ENCODE data around the gene FAM174C. TPM values are rescaled to one million over a fixed set of nuclear protein-coding genes. Genes with fewer than 3 reads are reported as not detected.

FAM174C gene
- total RNA-seq, 2 experiments from 2014 or later: 74.8 to 76.1 TPM

DNA sequence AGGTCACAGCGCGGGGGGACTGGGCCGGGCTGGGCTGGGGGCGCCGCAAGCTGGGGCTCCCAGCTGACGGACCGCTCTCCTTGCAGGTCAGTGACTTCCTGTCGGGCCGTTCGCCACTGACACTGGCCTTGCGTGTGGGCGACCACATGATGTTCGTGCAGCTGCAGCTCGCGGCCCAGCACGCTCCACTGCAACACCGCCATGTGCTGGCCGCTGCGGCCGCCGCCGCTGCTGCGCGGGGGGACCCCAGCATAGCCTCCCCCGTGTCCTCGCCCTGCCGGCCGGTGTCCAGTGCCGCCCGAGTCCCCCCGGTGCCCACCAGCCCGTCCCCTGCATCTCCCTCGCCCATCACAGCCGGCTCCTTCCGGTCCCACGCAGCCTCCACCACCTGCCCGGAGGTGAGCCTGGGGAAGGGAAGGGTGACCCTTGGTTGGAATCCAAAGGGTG lies 21.2 kb upstream of the FAM174C start:
- no peaks in the 10 kb centered on the region for H3K27me3 Mint-ChIP-seq
- peaks cover 31% of the 10 kb centered on the region for H3K4me1 Mint-ChIP-seq (ENCODE audit: low read depth)
- H3K36me3 Mint-ChIP-seq: peaks cover 52% of the 10 kb centered on the region
- no peaks in the 10 kb centered on the region for H3K9me3 Mint-ChIP-seq
- intact Hi-C loops (cut with micrococcal nuclease): no loop called here
- no peak overlapping the region for H3K4me3 Mint-ChIP-seq
- ChIA-PET POLR2A (interaction anchor here (1.6 to 1.9 kb wide), 3 partner anchors 10 to 15 kb away, joined by 5 to 21 read pairs (median 8); partner anchors contain the start of gene CIRBP), CTCF (interaction anchor here (1.2 to 17.9 kb wide), 4 partner anchors 11 to 15 kb away, joined by 3 to 649 read pairs (median 13); partner anchors contain the start of genes ATP5F1D and CIRBP)
- peak overlapping the region; percentile 67 for H3K27ac Mint-ChIP-seq
- no peak for DNase-seq

DNA sequence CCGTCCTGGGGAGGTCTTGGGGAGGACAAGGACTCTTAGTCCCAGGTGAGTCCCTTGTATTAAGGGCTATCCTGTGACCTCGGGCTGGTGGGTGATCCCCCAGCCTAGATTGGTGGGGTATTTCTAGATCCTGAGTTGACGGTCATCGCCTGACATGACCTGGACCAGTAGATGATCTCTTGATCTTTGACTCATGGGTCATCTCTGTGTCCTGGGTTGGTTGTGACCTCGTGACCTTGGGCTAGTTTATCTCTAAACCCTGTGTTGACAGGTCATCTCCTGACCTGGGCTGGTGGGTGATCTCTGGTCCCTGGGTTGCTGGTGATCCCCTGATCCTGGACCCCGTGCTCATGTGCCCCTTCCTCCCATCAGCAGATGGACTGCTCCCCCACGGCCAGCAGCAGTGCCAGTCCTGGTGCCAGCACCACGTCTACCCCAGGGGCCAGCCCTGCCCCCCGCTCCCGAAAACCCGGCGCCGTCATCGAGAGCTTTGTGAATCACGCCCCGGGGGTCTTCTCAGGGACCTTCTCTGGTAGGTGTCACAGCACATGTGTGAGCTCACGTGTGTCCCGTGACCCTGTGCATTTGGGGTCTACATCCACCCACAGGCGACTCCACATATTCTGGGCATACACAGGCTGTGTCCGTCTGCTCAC lies 20.7 kb upstream of the FAM174C start:
- H3K27me3 Mint-ChIP-seq: no peaks in the 10 kb centered on the region
- no peak overlapping the region for H3K4me3 Mint-ChIP-seq
- intact Hi-C loops (cut with micrococcal nuclease): no loop called here
- H3K9me3 Mint-ChIP-seq: no peaks in the 10 kb centered on the region
- POLR2A ChIA-PET: interaction anchor here (1.6 kb wide), 1 partner anchor 14 kb away, joined by 5 read pairs; the partner anchor contains the start of gene CIRBP
- peaks cover 55% of the 10 kb centered on the region for H3K36me3 Mint-ChIP-seq
- H3K4me1 Mint-ChIP-seq (ENCODE audit: low read depth): peaks cover 36% of the 10 kb centered on the region
- peak overlapping the region; percentile 67 for H3K27ac Mint-ChIP-seq
- DNase-seq: no peak
- CTCF ChIA-PET: interaction anchor here (3.5 to 17.9 kb wide), 2 partner anchors 11 to 12 kb away, joined by 19 to 649 read pairs; partner anchors contain the start of gene ATP5F1D

DNA sequence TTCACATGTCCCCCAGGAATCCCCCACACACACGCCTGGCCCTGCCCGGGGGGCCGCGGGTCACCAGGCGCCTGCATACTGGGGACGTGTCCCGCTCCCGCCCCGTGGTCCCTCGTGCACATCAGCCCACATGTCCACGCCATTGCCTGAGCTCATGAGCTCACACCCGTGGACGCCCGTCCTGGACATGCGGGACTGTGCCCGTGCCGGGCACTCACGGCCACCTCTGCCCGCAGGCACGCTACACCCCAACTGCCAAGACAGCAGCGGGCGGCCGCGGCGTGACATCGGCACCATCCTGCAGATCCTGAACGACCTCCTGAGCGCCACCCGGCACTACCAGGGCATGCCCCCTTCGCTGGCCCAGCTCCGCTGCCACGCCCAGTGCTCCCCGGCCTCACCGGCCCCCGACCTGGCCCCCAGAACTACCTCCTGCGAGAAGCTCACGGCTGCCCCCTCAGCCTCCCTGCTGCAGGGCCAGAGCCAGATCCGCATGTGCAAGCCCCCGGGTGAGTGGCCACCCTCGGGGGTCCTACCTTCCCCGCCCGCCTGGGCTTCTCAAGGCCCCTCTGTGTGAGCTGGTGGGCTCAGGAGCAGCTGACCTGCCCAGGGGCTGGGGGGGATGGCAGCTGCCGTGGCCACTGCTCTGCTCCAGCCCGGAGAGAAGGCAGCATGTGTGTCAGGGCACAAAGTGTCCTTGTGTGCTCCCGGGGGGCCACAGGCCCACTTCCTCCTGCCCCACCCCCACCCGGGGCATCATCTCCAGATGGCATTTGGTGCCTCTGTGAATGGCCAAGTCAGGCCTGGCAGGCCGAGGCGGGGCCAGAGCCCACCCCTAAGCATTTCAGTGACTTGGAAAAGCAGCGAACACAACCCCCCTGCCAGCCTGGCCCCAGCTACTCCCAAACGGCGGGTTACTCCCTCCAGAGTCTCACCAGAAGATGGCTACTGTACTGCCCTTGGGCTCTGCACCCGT lies 19.9 kb upstream of the FAM174C start:
- DNase-seq: no peak
- Mint-ChIP-seq H3K4me1 (ENCODE audit: low read depth) (peaks cover 38% of the 10 kb centered on the region), H3K27me3 (no peaks in the 10 kb centered on the region), H3K36me3 (peaks cover 52% of the 10 kb centered on the region), H3K4me3 (no peak overlapping the region), H3K9me3 (no peaks in the 10 kb centered on the region), H3K27ac (peak overlapping the region; percentile 67)
- POLR2A ChIA-PET: interaction anchor here (1.6 kb wide), 1 partner anchor 14 kb away, joined by 5 read pairs; the partner anchor contains the start of gene CIRBP
- intact Hi-C loops (cut with micrococcal nuclease): no loop called here
- CTCF ChIA-PET: interaction anchor here (3.5 to 17.9 kb wide), 2 partner anchors 12 kb away, joined by 19 to 649 read pairs; partner anchors contain the start of gene ATP5F1D

DNA sequence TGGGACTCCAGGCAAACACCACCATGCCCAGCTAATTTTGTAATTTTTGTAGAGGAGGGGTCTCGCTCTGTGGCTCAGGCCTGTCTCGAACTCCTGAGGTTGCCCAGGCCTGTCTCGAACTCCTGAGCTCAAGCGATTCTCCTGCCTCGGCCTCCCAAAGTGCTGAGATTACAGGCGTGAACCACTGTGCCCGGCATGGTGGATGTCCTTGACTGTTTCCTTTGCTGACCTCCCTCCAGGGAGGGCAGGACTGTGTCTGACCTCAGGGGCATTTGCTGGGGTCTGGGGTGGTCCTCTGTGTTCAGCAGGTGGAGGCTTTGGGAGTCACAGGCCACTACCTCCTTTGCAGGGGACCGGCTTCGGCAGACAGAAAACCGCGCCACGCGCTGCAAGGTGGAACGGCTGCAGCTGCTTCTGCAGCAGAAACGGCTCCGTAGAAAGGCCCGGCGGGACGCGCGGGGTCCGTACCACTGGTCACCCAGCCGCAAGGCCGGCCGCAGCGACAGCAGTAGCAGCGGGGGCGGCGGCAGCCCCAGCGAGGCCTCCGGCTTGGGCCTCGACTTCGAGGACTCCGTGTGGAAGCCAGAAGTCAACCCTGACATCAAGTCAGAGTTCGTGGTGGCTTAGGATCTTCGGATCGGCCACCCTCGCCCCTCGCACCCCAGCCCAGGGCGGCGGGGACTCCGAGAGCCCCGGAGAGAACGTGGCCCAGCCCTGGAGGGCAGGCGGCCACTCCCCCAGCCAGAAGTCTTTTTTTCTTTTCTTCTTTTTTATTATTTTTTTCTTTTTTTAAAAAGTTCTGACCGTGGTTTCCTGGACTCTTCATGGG lies 18.5 kb upstream of the FAM174C start:
- ChIA-PET POLR2A (no interaction called here), CTCF (interaction anchor here (3.5 to 17.9 kb wide), 2 partner anchors 10 to 13 kb away, joined by 19 to 649 read pairs; partner anchors contain the start of gene ATP5F1D)
- H3K4me1 Mint-ChIP-seq (ENCODE audit: low read depth): peaks cover 44% of the 10 kb centered on the region
- peaks cover 46% of the 10 kb centered on the region for H3K36me3 Mint-ChIP-seq
- H3K27ac Mint-ChIP-seq: peak overlapping the region; percentile 97
- no peaks in the 10 kb centered on the region for H3K9me3 Mint-ChIP-seq
- intact Hi-C loops (cut with micrococcal nuclease): no loop called here
- H3K27me3 Mint-ChIP-seq: no peaks in the 10 kb centered on the region
- no peak for DNase-seq
- H3K4me3 Mint-ChIP-seq: no peak overlapping the region

DNA sequence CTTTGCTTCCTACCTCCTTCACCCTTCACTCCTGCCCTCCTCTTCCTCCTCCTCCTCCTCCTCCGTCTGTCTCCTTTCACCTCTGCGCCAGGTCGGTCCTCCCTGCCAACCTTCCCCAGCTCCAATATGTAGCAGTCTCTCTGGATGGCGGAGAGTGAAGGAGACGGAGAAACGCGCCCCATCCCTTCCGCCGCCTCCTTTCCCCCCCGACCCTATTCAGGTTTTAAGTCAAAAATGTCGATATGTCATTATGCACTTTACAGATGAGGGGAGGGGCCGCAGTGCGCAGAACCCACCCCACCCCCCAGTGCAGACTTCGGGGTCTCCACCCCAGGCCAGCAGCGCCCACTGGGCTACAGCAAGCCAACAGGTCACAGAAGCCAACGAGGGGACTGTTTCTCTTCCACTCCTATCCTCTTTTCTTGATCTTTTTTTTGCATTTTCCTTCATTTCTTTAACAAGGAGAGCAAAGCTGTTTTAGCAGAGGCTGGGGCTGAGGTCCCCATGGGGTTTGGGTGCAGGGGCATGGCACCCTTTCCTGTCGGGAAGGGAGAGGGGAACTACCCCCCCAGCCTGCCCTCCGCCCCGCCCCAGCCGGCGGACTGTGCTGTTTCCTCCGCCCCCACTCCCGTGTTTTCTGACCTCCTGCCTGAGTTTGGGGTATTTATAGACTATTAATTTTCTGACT lies 17.7 kb upstream of the FAM174C start:
- POLR2A ChIA-PET: interaction anchor here (4.0 kb wide), 1 partner anchor 12 kb away, joined by 35 read pairs; the partner anchor contains the start of gene CIRBP
- Mint-ChIP-seq H3K27ac (peak overlapping the region; percentile 97), H3K27me3 (no peaks in the 10 kb centered on the region), H3K4me3 (peak overlapping the region; percentile 39), H3K9me3 (no peaks in the 10 kb centered on the region), H3K4me1 (ENCODE audit: low read depth) (peaks cover 49% of the 10 kb centered on the region), H3K36me3 (peaks cover 42% of the 10 kb centered on the region)
- intact Hi-C loops (cut with micrococcal nuclease): no loop called here
- DNase-seq: peak; percentile 9
- CTCF ChIA-PET: interaction anchor here (3.5 to 17.9 kb wide), 2 partner anchors 9 to 14 kb away, joined by 19 to 649 read pairs; partner anchors contain the start of gene ATP5F1D

DNA sequence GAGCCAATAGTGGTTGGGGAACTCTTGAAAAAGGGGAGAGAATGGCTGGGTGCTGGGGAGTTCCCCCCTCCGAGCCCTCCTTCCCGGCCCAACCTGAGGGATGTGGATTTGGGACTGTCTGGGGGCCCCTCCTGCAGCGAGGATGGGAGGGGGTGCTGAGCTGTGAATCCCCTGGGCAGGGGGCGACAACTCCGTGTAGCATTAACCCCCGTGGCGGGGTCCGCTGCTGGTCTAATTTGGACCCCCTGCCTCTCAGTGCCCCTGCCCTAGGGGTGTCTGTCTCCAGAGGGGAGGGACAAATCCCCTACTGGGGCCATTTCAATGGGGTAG lies 17.2 kb upstream of the FAM174C start:
- H3K4me1 Mint-ChIP-seq (ENCODE audit: low read depth): peaks cover 54% of the 10 kb centered on the region
- no peaks in the 10 kb centered on the region for H3K9me3 Mint-ChIP-seq
- CTCF ChIA-PET: interaction anchor here (17.9 kb wide), 1 partner anchor 15 kb away, joined by 649 read pairs; the partner anchor contains the start of gene ATP5F1D

DNA sequence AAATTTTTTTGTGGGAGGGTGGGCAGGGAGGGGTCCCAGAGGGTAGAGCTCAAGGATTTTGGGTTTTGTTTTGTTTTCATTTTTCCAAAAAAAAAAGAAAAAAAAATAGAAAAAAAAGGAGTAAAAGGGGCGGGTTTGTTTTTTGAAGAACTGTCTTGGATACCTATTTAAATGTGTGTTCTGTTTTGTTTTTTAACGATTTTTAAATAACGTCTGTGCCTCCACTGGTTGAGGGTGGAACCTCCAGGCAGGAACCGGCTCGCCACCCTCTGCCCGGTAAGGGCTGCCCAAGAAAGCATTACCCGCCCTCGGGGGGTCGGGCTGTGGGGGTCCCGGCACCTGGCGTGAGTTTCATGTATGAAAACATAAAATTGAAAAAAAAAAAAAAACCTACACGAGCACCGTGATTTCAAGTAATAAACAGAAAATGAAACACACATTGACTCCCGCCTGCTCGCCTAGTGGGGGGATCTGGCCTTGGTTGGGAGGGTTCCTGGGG lies 16.6 kb upstream of the FAM174C start:
- peak overlapping the region; percentile 97 for H3K27ac Mint-ChIP-seq
- intact Hi-C loops (cut with micrococcal nuclease): no loop called here
- ChIA-PET CTCF (interaction anchor here (1.4 to 17.9 kb wide), 2 partner anchors 10 to 15 kb away, joined by 3 to 649 read pairs; partner anchors contain the start of genes ATP5F1D and CIRBP), POLR2A (interaction anchor here (0.9 to 4.0 kb wide), 3 partner anchors 10 to 14 kb away, joined by 4 to 35 read pairs (median 5); partner anchors contain the start of gene CIRBP)
- H3K36me3 Mint-ChIP-seq: peaks cover 37% of the 10 kb centered on the region
- no peaks in the 10 kb centered on the region for H3K9me3 Mint-ChIP-seq
- H3K4me3 Mint-ChIP-seq: peak overlapping the region; percentile 94
- H3K4me1 Mint-ChIP-seq (ENCODE audit: low read depth): peaks cover 52% of the 10 kb centered on the region
- no peak for DNase-seq
- H3K27me3 Mint-ChIP-seq: no peaks in the 10 kb centered on the region

More for the DNA sequence above, 17.2 kb upstream of the FAM174C start:
- no peak for DNase-seq
- intact Hi-C loops (cut with micrococcal nuclease): no loop called here
- Mint-ChIP-seq H3K27me3 (no peaks in the 10 kb centered on the region), H3K27ac (peak overlapping the region; percentile 97), H3K4me3 (peak overlapping the region; percentile 39), H3K36me3 (peaks cover 42% of the 10 kb centered on the region)
- POLR2A ChIA-PET: interaction anchor here (1.8 to 4.0 kb wide), 2 partner anchors 11 to 14 kb away, joined by 5 to 35 read pairs; partner anchors contain the start of gene CIRBP

DNA sequence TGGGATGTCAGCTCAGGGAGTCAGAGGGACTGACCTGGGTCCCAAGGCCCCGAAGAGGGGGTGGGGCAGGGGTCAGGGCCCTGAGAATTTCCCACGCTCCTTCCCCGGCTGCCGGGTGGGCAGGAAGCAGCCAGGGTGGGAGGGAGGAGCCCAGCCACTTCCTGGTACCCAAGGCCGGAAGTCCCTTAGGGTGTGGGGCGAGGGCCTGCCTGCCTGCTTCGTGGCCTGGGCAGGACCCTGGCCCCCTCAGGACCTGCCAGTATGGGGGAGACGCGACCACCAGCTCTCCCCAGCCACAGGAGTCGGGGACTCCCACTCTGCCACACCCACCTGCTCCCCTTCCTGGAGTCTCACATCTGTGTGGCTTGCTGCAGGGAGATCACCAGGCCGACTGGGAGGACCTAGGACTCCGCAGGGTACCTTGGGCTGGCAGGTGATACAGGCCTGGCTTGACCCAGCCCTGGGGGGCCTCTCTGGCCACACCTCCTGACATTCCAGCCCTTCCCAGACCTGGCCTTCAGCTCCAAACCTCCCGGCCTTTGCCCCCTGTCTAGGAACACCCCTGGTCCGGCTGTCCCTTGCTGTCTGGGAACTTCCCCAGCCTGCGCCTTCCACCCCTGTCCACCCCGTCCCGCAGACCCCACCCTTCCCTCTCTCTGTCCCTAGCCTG lies 16.0 kb upstream of the FAM174C start:
- Mint-ChIP-seq H3K4me3 (peak overlapping the region; percentile 94), H3K27me3 (no peaks in the 10 kb centered on the region), H3K36me3 (peaks cover 36% of the 10 kb centered on the region), H3K9me3 (no peaks in the 10 kb centered on the region), H3K4me1 (ENCODE audit: low read depth) (peaks cover 51% of the 10 kb centered on the region), H3K27ac (peak overlapping the region; percentile 97)
- ChIA-PET POLR2A (interaction anchor here (0.9 to 4.0 kb wide), 5 partner anchors 10 to 16 kb away, joined by 3 to 35 read pairs (median 4); partner anchors contain the start of genes CIRBP and FAM174C), CTCF (interaction anchor here (1.4 to 17.9 kb wide), 2 partner anchors 10 to 16 kb away, joined by 3 to 649 read pairs; partner anchors contain the start of genes ATP5F1D and CIRBP)
- DNase-seq: peak; percentile 84
- intact Hi-C loops (cut with micrococcal nuclease): no loop called here

DNA sequence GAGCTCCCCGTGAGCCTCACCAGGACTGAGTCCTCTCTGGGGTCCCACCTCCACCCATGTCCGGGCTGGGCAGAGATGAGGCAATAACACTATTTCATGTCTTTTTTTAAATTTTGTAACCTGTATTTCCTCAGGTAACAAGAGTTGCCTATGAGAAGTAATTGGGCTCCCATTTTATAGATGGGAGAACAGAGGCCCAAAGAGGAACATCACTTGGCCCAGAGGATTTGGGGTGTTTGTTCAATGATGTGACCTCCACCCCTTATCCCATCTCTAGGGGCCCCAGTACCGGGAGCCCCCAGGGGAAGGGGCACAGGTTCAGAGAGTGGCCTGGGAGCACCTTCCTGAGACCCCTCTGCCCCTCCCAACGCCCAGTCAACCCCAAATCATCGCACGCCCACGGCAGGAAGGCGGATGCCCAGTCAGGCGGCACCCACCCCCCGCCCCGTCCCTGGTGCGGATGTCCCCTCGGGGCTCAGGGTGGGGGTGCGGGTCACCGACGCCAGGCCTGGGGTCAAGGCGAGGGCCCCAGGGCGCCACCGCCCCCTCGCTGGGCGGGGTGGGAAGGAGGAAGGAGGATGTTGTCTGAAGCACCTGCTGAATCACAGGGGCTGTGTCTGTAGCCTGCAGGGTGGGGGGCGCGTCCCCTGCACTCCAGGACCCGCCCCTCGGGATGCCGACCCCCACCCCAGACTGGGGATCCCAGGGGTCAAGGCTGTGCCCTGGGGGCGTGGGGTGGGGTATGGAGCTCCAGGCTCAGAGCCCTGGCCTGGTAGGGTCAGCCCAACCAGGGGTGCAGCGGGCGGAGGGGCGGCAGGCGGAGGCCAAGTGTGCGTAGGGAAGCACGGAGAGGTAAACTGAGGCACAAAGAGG lies 15.2 kb upstream of the FAM174C start:
- Mint-ChIP-seq H3K4me1 (ENCODE audit: low read depth) (peaks cover 46% of the 10 kb centered on the region), H3K9me3 (no peaks in the 10 kb centered on the region)

More for the DNA sequence above, 15.2 kb upstream of the FAM174C start:
- Mint-ChIP-seq H3K36me3 (peaks cover 28% of the 10 kb centered on the region), H3K27me3 (no peaks in the 10 kb centered on the region), H3K4me3 (peak overlapping the region; percentile 94), H3K27ac (peak overlapping the region; percentile 97)
- intact Hi-C loops (cut with micrococcal nuclease): loop anchor here (1.0 kb wide), 2 partner anchors 9 to 11 kb away; partner anchors contain the start of gene CIRBP
- ChIA-PET CTCF (interaction anchor here (1.1 to 17.9 kb wide), 3 partner anchors 9 to 19 kb away, joined by 3 to 649 read pairs (median 3); partner anchors contain the start of genes ATP5F1D and CIRBP), POLR2A (interaction anchor here (1.4 to 4.0 kb wide), 4 partner anchors 9 to 15 kb away, joined by 3 to 35 read pairs (median 4); partner anchors contain the start of genes CIRBP and FAM174C)
- peak; percentile 81 for DNase-seq
